CD4-positive, alpha-beta T cell treated with Interleukin-15 for 4 hours (primary cell): ENCODE results near the gene CXADR.
"Not testable (repeated sequence)": the region's sequence is repeated elsewhere in the genome, so short reads cannot be mapped to it uniquely, and the experiment has no call there.

Experiments used
- DNase-seq: peaks from one replicate; pipeline ENCODE4 v3.0.0-alpha.2; 2020; ENCODE audit warnings: low spot score

Gene CXADR

DNA sequence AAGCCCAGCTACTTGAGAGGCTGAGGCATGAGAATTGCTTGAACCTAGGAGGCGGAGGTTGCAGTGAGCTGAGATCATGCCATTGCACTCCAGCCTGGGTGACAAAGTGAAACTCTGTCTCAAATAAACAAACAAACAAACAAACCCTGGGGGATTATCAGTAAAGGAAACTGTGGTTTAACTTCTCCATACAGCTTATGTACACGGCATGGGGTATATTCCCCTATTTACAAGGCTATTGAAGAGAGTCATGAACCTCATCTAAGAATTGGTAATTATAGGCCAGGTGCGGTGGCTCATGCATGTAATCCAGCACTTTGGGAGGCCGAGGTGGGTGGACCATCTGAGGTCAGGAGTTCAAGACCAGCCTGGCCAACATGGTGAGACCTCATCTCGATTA is 9.9 kb upstream of the CXADR start:
- not testable (repeated sequence) for DNase-seq

DNA sequence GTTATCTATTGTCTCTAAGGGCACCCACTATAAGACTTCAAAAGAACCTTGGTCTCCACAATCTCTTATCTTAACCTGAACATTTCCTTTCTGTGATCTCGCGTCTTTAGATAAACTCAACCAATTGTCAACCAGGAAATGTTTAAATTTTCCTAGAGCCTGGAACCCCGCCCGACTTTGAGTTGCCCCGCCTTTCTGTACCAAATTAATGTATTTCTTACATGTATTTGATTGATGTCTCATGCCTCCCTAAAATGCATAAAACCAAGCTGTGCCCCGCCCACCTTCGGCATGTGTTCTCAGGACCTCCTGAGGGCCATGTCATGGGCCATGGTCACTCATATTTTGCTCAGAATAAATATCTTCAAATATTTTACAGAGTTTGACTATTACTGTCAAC is 5.9 kb upstream of the CXADR start:
- DNase-seq: no peak

DNA sequence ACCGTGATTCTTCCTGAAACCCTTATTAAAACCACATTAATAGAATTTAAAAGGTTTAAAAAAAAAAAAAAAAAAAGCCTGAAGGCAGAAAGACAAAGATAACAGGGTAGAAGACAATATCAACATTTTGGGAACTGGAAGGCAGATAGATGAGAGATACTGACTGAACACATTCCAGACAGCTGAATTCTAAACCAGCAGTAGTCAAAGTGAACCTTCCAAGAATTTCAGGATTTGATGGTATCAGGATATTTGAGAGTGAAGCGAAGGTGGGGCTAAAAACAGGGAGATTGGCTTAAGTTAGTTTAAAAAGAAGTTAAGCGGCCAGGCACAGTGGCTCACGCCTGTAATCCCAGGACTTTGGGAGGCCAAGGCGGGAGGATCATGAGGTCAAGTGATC is 5.3 kb upstream of the CXADR start:
- DNase-seq: no peak

DNA sequence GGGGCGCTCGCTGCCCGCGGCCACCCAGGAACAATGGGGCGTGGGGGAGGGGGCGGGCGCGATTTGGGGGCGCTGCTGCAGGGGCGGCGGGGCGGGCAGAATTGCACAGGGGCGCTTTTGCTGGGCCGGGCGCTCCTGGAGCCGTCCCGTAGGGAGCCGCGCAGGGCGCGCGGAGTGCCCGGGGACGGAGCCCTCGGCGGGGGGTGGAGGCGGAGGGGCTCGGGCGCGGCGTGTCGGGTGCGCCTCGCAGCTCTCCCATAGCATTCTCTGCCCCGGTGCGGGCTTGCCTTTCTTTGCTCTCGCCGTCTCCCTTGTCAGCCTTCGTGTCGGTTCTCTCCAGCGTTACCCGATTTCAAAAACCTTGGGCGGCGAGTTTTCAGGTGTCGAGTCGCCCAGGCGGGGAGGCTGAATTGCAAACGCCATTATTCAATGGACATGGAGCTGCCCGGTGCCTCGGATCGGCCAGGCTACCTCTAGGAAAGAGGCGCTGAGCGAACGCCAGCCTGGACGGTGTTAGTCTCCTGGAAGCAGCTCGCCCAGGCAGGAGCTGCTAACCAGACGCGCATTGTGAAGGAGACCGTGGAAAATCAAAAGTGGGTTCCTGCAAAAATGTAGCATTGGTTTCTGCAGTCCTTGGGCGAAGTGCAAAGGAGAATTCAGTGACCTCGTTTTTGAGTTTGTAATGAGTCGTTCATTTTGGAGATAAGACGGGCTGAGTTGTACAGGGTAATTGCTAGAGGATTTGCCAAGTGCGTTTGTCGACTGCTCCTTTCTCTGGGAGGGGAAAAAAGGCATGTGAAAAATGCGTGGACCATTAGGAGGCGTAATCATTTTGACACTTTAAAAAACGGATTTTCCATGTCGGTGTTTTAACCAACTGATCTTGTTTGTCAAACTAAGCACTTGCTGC is 626 bp downstream of the CXADR start:
- DNase-seq: no peak

DNA sequence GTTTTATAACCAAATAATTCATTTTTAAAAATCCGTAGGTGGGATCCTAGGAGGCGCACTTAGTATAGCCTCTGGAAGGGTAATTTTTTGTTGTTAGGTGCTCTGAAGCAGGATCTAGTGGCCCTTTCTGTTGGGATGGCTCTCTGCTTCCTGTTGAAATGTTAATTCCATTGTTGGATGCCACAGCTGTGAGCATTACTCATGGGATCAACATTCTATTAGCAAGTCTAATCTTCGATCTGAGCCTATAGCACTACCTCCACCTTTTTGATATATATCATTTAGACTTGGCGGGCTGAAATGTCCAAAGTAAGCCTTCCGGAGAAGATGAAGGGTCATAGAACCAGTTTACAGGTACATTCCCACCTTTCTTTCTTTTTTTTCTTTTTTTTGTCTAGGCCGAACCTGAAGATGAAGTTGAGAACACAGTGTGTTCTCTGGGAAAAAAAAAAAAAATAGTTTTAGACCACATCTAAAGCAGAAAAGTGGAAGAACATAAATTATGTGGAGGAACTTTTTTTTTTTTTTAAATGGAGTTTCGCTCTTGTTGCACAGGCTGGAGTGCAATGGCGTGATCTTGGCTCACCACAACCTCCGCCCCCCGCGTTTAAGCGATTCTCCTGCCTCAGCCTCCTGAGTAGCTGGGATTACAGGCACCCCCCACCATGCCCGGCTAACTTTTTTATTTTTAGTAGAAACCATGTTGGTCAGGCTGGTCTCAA is 1.4 kb downstream of the CXADR start:
- no peak for DNase-seq

DNA sequence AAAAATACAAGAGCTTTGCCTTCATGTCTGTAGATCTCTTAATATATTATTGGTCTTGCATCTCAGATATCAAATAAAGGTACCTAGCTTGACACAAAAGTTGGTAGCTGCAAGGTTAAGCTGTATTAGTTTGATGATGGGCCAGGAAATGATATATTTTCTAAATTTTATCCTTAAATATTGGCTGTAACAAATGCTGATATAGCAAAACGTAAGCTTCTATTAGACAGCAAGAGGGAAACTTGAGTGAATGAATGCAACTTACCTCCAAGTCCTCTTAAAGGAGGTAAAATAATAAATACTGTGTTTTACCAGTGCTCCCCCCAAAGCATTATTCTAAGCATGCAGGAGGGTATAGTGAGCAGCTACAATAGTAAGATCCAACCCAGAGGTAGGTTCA is 4.2 kb downstream of the CXADR start:
- DNase-seq: not testable (repeated sequence)

DNA sequence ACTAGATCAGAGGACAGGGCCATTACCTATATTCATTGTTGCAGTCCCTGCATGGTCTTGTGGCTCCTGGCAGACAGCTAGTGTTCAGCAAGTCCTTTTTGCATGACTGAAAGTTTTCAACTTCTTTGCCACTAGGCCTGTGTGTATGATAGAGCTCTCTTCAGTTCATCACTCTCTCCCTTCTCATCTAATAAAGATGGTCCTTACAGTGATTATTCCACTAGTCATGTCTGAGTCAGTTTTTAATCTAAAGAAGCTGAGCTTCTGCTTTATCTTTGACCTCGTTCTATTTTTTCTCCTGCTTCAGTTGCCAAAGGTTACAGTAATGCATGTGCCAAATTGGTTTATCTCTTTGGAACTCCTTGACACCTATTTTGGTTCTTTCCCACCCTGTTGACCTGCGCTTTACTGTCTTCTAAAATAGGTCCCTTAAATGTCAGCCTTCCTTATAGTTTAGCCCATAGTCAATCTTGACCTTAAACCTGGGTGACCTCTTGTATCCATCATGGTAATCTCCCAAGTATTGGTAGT is 6.4 kb downstream of the CXADR start:
- DNase-seq: no peak

DNA sequence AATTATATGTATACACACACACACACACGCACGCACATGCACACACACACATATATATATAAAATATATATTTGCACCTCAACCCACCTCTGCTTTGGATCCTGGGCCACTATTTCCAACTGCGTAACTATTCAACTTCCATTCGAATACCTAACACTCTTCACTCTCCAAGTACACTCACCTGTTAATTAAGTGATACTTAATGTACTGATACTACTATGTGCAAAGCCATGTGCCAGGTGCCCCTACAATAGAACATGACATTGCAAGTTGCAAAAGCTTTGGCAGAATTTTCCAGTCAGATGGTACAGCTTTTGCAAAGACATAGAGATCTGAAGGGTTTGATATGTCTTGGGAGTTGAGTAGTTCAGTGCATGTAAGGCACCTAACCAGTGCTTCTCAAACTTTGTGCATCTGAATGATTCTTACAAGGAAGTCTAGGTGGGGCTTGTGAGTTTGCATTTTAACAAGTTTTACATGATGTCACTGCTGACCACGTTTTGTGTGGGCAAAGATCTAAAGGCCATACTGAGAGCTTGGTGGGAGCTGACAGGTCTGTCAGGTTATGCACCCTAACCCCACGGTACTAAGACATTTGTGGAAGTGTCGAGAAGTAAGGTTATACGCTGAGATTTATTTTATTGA is 7.2 kb downstream of the CXADR start:
- no peak for DNase-seq

DNA sequence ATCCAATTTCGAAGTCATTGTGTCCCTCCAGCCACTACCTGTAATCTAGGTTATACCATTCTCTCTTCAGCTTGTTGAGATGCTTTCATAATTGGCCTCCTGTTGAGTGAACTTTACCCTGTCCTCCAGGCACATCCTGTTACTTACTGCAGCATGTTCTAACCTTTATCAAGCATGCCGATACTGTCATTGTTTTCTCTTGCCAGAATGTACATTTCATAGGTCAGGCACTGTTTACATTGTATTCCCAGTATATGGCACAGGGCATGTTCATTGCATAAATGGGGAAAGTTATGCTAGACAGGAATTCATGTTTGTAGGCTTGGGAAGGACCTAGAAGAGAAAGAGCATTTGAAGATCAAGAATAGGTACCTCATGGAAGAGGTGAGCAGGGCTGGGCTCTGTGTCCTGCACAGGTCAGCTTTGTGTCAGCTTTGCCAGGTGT is 10.2 kb downstream of the CXADR start:
- no peak for DNase-seq

DNA sequence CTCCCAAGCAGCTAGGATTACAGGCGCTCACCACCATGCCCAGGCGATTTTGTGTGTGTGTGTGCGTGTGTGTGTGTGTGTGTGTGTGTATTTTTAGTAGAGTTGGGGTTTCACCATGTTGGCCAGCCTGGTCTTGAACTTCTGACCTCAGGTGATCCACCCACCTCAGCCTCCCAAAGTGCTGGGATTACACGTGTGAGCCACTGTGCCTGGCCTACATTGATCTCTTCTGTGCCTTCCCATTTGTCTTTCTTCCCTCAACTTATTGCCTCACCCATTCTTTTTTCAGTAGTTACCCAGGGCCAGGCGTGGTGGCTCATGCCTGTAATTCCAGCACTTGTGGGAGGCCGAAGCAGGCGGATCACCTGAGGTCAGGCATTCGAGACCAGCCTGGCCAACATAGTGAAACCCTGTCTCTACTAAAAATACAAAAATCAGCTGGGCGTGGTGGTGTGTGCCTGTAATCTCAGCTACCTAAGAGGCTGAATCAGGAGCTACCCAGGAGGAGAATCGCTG is 11.2 kb downstream of the CXADR start:
- not testable (repeated sequence) for DNase-seq

DNA sequence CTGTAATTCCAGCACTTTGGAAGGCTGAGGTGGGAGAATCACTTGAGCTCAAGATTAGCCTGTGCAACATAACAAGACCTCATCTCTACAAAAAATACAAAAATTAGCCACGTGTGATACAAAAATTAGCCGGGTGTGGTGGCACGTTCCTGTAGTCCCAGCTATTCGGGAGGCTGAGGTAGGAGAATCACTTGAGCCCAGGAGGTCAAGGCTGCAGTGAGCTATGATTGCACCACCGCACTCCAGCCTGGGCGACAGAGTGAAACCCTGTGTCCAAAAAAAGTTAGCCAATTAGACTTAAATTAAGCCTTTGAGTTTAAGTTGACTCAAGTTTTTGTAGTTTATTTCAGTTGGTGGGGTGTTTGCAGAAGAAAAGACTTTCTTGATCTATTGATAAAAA is 11.8 kb downstream of the CXADR start:
- DNase-seq: no peak

DNA sequence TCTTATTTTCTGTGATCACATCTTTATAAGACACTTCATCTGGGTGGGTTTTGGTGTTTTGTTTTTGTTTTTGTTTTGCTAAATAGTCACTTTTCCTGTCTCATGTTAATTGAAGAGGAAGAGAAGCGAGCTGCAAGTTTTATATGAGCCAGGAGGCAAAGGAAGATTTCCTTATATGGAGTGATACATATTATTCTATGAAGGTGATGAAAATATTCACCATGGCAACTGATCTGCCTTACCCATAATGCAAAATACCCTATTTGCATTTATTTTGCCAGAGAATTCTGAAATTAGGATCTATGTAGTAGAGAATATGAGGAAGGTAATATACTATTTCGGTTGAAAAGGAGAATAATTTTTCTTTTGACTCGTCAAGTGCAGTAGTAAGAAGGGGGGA is 13.9 kb downstream of the CXADR start:
- DNase-seq: no peak

DNA sequence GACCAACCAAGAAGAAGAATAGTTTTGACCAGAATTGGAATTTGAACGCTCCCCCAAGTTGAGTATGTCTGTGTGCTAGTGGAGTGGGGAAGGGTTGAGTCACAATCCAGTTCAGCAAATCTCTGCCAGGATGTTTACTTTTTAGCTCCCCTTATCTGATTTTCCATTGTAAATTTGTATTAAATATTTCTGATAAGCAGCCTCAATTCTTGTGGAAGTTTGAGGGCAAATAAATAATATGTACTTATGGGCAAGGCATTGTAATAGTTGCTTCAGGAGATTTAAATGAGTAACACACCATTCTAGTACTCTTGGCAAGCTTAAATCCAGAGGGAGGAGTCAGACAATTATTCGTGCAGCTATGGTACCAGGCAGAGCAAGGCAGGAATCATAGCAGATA is 14.4 kb downstream of the CXADR start:
- no peak for DNase-seq

DNA sequence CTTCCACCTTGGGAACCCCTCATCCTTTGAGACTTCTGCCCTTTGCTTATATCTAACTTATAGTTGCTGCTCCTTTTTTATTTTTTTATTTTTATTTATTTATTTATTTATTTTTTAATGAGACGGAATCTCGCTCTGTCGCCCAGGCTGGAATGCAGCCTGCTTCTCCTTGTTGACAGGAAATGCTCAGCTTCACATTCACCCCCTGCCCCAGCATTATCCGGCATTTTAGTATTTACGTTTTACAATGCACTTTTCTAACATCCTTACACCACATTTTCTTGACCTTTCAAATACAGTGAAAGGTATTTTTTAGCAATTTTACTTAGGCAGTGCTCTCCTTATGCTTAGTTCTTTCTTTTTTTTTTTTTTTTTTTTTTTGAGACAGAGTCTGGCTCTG is 14.9 kb downstream of the CXADR start:
- no peak for DNase-seq

DNA sequence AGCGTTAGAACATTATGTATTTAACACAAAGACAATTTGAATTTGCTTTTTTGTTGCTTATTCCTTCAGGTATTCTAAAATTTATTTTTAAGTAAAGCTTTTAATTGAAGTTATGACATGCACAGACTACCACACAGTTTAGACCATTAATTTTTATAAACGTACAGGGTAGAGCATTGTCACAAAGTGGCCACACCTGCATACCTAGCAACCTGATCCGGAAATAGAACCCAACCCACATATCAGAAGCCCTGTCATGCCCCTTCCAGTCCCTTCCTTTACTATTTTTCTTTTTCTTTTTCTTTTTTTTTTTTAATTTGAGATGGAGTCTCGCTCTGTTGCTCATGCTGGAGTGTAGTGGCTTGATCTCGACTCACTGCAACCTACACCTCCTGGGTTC is 16.8 kb downstream of the CXADR start:
- no peak for DNase-seq

DNA sequence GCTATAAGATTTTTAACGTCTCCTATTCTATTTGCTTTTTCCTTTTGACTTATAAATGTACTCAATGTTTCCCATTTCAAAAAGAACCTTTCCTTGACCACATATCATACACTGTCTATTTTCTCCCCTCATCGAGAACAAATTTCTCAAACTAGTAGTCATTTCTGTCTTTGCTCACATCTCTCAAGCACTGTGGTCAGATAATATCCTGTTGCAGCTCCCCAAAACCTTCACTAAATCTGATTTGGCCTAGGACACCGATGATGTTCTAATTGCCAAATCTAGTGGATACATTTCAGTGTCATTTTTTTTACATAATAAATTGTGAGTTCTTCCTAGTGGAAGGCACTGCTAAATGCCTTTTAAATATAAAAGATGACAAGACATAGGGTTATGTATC is 19.4 kb downstream of the CXADR start:
- DNase-seq: no peak

DNA sequence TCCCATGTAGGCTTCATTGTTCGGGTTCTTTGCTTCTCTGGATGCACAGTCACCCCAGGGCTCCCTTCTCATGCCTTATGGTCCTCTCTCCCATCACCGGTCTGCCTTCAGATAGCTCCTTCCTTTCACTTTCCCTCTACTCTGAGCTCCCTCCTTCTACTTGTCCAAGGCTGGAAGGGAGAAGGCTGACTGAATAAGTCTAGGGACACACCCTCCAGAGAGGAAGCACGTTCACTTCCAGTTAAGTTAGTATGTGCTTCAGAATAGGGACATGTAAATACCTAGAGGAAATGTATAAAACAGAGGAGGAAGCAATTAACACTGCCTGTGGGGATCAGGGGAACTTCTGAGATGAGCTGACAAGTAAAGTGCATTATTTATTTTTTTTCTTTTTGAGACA is 23.5 kb downstream of the CXADR start:
- DNase-seq: no peak

DNA sequence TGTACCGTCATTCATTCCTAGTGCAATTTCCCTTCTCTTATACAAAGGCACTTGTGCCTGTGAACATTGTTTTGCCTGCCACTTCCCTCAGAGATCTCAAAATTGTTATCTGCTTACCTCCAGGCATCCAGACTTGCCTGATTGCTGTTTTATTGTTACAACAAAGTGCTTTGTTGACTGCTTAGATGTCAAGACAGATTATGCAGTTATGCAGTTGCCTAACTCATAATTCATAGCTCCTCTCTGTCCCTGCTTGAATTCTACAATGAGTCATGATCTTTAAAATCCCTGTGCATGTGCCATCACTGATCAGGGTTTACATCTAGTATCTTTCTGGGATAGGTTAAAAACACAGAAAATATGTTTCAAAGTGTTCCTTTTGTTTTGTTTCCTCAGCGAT is 24.5 kb downstream of the CXADR start:
- DNase-seq: no peak

DNA sequence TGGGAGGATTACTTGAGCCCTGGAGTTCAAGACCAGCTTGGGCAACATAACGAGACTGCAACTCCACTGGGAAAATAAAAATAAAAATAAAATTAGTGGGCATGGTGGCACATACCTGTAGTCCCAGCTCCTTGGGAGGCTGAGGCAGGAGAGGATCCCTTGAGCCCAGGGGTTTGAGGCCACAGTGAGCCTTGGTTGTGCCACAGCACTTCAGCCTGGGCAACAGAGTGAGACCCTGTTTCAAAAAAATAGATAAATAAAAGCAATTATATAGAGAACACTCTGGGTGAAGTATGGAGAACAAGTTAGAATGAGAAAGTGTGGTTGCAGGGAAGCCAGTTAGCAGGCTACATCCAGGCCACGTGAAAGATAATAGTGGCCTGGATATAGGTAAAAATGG is 25.7 kb downstream of the CXADR start:
- DNase-seq: no peak

DNA sequence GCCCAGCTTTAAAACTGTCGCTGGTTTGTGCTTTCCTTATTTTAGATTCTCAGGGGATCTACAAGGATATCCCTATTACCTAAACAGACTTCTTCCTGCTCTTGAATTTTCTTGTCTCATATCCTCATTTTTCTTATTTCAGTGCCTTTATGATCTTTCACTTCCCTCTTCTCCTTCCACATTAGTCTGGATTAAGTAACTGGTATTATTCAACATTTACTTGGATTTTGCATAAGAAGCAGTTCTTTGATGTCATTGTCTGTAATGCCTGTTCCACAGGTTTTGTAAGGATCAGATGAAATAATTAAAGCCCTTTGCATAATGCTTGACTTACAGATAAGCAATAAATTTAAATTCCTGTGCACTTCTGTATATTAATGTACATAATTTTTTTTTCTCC is 26.5 kb downstream of the CXADR start:
- no peak for DNase-seq

DNA sequence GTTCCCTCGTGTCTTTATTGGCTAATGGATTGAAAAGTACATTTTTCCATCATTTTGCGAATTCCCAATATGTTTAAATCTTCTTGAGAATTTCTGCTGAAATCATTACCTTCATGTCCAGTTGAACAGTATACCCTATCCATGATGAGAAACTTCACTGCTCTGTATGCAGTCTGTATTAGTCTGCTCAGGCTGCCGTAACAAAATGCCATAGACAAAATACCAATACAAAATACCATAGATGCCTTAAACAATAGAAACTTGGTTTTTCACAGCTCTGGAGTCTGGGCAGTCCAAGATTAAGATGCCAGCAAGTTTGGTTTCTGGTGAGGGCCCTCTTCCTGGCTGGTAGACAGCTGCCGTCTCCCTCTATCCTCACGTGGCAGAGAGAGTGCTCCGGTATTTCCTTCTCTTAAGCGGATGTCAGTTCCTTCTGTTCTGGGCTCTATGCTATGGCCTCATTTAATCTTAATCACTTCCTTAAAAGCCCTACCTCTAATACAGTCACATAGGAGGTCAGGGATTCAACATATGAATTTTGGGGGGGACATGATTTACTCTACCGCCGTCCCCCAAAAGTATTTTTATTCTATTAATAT is 27.0 kb downstream of the CXADR start:
- DNase-seq: no peak

DNA sequence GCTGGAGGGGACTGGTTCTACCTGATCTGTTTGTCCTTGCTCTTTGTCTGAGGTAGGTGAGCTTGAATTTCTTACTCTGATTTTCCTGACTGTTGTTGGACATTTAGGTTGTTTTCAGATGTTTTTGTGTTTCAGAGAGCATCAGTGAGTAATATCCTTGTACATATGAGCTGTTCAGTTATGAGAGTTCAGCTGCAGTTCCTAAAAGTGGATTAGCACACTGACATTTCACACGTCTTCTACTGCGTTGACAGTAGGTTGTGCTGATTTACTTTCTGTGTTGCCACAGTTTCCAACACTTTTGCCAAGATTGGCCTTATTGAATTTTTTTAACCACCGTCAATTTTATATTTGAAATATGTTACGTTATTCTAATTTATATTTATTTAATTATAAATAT is 27.7 kb downstream of the CXADR start:
- DNase-seq: no peak
